GM18498 (cell line): ENCODE data around the gene ADARB1.

Source experiments
- ATAC-seq: cut with Tn5 transposase; IDR thresholded peaks from one replicate; pipeline ENCODE4 v1.9.1; 2021; ENCODE audit warnings: mild to moderate bottlenecking, moderate library complexity; ENCODE audit not compliant: unreplicated experiment

Gene ADARB1

GRCh38 chr21:45113543-45113942 is 39.2 kb downstream of the ADARB1 start:
- no peak for ATAC-seq

- ATAC-seq = no peak
Measured at GRCh38 chr21:45114072-45114471, 39.7 kb downstream of the ADARB1 start.

GRCh38 chr21:45114475-45114874 is 40.1 kb downstream of the ADARB1 start:
- no peak for ATAC-seq

- ATAC-seq = no peak
Measured at GRCh38 chr21:45115141-45115540, 40.8 kb downstream of the ADARB1 start.

- no peak for ATAC-seq
Measured at GRCh38 chr21:45116066-45116465, 41.7 kb downstream of the ADARB1 start.

- ATAC-seq = no peak
Measured at GRCh38 chr21:45117314-45117713, 42.9 kb downstream of the ADARB1 start.

GRCh38 chr21:45118099-45118498 is 43.7 kb downstream of the ADARB1 start:
- no peak for ATAC-seq

GRCh38 chr21:45119812-45120211 is 45.4 kb downstream of the ADARB1 start:
- ATAC-seq = no peak

- ATAC-seq = no peak
Measured at GRCh38 chr21:45120975-45121374, 46.6 kb downstream of the ADARB1 start.

GRCh38 chr21:45122030-45122429 is 47.6 kb downstream of the ADARB1 start:
- no peak for ATAC-seq

- no peak for ATAC-seq
Measured at GRCh38 chr21:45122432-45123132, 48.2 kb downstream of the ADARB1 start.

- no peak for ATAC-seq
Measured at GRCh38 chr21:45123440-45123839, 49.1 kb downstream of the ADARB1 start.

- no peak for ATAC-seq
Measured at GRCh38 chr21:45124596-45124995, 50.2 kb downstream of the ADARB1 start.

- no peak for ATAC-seq
Measured at GRCh38 chr21:45125357-45125756, 51.0 kb downstream of the ADARB1 start.

GRCh38 chr21:45126204-45126626 is 51.8 kb downstream of the ADARB1 start:
- no peak for ATAC-seq

- no peak for ATAC-seq
Measured at GRCh38 chr21:45126983-45127382, 52.6 kb downstream of the ADARB1 start.

GRCh38 chr21:45127937-45128336 is 53.6 kb downstream of the ADARB1 start:
- no peak for ATAC-seq

GRCh38 chr21:45128613-45129188 is 54.3 kb downstream of the ADARB1 start:
- ATAC-seq = no peak

GRCh38 chr21:45129189-45129923 is 55.0 kb downstream of the ADARB1 start:
- no peak for ATAC-seq

- no peak for ATAC-seq
Measured at GRCh38 chr21:45130324-45130774, 56.0 kb downstream of the ADARB1 start.

- ATAC-seq = no peak
Measured at GRCh38 chr21:45131537-45131999, 57.2 kb downstream of the ADARB1 start.
